ENCODE data around the gene WDR13.
A peak's percentile ranks its signal among the peaks of the same experiment; 100 is the strongest.
"Not testable (repeated sequence)": the region's sequence is repeated elsewhere in the genome, so short reads cannot be mapped to it uniquely, and the experiment has no call there.

Gene WDR13

DNA sequence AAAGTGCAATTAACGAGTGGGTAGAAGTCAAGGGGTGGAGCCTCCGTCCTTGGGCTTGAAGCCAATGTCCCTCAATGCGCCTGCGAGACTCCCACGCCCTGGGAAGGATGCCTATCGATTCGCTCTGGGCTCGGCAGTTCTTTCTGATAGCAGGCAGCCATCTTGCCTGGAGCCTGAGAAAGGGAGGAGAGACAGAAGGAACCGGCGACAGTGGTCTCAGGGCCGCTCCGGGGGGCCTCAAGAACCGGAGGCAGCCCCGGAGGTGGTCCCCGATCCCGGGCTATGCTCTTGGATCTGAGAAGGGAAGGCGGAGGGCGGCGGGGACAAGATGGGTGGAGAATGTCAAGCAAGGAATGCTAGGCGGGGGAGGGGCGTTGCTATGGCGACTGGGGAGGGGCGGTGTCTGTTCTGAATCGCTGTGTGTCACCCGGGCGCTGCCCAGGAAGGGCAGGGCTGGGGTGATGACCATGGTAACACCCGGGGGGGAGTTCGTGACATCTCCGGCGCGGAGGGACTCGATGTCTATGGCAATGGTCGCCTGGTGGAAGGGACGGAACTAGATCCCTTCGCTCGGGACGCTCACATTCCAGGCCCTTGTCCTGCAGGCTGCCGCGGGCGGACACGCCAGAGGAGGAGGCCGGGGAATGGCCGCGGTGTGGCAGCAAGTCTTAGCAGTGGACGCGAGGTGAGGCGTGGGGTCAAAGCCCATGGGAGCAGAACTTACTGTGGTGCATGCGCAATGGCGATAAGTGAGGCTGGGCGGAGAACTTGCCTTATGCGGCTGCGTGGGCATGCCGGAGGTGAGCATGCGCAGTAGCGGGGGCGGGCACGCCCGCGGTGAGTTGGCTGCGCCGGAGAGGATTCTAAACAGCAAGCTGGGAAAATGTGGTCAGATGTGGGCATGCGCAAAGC, at the start of gene WDR13:
Gene WDR13 (plus strand): TSS at position 140 of the 912 bp plus-strand sequence. CDS start 505 bp downstream, at position 645.
- DNase-seq = peak; percentile 89 to 95 (median 92)

DNA sequence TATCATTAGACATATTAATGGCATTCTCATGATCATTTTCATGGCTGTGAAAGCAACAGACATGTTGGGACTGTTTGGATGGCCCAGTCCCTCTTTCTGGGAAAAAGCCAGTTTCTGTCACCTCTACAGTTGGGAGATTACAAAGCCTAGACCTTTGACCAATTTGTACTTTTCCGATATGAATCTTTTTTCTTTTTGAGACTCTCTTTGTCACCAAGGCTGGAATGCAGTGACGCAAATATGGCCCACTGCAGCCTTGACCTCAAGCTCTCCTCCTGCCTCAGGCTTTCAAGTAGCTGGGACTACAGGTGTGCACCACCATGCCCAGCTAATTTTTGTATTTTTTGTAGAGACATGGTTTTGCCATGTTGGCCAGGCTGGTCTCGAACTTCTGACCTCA, 48.4 kb upstream of the WDR13 start:
- no peak for DNase-seq

DNA sequence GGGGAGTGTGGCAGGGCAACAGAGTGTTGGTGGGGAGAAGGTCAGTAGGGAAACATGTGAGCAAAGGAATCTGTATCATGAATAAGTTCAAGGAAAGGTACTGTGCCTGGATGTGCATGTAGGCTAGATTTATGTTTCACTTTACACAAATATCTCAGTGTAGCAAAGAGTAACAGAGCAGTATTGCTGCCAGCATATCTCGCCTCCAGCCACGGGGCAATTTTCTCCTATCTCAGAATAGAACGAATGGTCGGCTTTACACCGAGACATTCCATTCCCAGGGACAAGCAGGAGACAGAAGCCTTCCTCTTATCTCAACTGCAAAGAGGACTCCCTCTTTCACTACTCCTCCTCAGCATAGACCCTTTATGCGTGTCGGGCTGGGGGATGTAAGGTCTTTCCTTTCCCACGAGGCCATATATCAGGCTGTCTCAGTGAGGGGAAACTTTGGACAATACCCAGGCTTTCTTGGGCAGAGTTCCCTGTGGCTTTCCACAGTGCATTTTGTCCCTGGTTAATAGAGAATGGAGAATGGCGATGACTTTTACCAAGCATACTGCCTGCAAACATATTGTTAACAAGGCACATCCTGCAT, 41.5 kb upstream of the WDR13 start:
- DNase-seq = not testable (repeated sequence)

DNA sequence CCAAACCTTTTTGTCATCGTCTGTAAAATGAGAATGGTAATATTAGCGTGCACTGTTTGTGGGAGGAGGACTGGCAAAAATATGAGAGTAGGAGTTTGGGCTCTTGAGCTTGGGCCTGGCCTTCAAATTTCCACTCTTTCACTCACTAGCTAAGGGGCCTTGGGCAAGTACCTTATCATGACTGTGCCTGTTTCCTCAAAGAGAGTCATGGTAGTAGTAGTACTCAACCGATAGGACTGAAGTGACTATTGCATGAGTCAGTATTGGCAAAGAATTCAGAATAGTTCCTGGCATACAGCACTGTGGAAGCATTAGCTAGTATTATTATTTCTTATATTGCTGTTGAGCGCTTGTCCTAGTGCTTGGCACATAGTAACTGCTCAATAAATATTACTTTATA, 39.0 kb upstream of the WDR13 start:
- DNase-seq = no peak

DNA sequence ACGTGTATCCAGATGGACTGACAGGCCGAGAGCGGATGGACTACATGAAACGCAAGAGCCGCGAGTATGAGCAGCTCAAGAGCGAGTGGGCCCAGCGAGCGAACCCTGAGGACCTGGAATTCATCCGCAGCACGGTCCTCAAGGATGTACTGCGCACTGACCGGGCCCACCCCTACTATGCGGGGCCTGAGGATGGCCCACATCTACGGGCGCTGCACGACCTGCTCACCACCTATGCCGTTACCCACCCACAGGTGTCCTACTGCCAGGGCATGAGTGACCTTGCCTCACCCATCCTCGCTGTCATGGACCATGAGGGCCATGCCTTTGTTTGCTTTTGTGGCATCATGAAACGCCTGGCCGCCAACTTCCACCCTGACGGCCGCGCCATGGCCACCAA, 37.7 kb upstream of the WDR13 start:
- DNase-seq = no peak

DNA sequence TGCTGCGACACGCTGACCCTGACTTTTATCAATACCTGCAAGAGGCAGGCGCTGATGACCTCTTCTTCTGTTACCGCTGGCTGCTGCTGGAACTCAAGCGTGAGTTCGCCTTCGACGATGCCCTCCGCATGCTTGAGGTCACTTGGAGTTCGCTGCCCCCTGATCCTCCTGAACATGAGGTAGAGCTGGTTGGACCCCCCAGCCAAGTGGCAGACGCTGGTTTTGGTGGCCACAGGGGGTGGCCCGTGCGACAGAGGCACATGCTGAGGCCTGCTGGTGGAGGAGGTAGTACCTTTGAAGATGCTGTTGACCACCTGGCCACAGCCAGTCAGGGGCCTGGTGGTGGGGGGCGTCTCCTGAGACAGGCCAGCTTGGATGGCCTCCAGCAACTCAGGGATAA, 37.2 kb upstream of the WDR13 start:
- DNase-seq = no peak

DNA sequence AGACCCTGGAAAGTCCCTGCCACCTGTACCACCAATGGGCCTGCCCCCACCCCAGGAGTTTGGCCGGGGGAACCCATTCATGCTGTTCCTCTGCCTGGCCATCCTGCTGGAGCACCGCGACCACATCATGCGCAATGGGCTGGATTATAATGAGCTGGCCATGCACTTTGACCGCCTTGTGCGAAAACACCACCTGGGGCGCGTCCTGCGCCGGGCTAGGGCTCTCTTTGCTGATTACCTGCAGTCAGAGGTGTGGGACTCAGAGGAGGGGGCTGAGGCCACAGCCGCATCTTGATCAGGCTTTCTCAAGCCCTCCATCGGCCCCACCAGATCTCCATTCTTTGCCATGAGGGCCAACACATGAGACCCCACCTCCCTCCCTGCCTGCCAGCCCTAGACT, 36.6 kb upstream of the WDR13 start:
- DNase-seq = no peak

DNA sequence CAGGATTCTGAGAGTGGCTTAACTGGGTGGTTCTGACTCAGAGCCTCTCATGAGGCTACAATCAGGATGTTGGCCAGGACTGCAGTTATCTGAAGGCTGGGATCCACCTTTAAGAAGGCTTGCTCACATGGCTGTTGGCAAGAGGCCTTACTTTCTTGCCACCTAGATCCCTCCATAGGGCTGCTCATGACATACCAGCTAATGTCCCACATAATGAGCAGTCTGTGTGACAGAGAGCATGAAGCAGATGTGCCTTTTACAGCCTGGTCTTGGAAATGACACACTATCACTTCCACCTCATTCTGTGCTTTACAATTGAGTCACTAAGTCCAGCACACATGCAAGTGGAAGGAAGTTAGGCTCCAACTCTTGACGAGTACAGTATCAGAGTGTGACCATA, 27.3 kb upstream of the WDR13 start:
- no peak for DNase-seq

DNA sequence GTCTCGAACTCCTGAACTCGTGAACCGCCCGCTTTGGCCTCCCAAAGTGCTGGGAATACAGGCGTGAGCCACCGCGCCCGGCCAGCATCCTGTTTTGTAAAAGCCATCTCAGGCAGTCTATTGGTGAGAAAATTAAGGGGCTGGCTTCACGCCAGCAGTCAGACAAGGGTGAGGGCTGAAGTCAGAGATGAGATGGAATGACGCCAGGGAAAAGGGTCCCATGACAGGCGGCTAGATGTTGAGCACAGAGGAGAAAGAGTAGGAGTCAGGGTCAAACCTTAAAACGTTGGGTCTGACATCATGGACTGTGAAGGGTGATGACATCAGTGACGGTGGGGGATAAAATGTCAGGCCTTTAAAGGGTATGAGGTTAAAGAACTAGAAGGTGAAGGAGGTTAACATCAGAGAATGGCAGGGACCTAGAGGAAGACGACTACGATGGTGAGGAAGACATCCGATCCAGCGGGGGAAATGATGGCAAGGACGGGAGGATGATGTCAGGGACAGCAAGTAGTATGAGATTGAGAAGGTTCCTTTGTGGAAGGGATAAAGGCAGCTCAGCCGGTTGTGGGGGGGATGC, 23.5 kb upstream of the WDR13 start:
- peak in 1 of 3 experiments; percentile 90 for DNase-seq

DNA sequence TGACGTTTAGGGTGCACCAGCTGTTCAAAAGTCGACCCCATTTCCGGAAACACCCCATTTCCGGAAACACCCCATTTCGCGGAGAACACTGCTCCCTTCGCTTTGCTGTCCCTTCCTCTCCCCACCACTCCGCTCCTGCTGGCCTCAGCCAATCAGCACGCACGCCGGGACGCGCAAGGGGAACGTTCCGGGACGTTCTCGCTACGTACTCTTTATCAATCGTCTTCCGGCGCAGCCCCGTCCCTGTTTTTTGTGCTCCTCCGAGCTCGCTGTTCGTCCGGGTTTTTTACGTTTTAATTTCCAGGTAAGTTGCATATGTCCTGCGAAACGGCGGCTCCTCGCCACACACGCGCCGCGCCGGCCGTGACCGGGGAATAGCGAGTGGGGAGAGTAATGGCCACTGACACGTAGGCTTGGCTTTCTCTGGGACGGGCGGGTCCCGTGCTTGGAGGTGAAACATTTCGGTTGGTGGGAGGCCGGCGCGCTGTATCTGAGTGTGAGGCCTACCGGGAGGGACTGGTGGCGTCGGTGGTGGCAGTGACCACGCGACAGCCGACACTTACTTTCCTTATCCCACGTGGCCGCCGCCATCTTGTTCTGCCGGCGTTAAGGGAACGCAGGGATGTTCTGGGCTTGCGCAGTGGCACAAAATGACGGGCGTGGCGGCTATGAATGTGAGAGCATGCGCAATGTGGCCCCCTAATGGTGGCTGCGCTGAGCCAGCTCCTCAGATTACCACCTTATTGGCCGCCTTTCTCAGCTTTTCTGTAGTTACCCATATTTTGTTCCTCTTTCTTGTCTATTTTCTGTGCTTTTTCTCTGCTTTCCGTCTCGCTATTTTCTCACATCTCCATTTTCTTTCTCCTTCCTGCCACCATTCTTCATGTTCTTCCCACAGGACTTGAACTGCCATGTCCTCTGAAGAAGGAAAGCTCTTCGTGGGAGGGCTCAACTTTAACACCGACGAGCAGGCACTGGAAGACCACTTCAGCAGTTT, 22.7 kb upstream of the WDR13 start, which contains the start of gene RBM3:
Gene RBM3 (plus strand): TSS at position 215 of the 997 bp plus-strand sequence. CDS start 697 bp downstream, at position 912.
- DNase-seq = peak; percentile 83 to 95 (median 88)

DNA sequence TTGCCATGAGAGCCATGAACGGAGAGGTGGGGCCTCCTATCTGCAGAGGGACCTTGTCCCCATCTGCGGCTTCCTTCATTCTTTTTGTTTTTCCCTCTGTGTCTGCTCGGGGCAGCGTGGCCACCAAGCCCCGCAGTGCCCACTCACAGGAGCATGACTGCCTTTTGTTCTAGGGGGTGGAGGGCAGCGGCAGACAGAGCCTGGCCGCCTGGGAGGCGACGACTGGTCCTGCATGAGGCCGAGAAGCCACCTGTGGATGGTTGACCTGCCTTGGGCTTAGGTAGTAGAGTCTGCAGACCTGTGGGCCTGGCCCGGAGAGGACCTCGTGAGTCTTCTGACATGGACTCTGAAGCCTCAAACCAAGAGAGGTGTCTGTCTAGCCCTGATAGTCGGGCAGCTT, 21.6 kb upstream of the WDR13 start:
- DNase-seq = no peak

DNA sequence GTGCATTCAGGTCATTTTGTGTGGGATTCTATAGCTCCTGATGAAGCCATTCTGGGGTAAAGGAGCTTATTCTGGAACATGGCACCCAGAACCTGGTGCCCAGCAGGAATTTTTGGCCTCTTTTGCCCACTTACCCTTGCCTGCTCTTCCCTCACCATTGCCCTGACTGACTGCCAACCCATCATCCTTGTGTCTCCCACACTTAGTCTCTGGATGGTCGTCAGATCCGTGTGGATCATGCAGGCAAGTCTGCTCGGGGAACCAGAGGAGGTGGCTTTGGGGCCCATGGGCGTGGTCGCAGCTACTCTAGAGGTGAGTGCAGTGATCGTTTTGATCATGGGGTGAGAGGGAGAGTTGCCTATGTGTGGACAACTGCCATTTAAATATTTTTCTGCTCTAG, 21.2 kb upstream of the WDR13 start:
- no peak for DNase-seq

DNA sequence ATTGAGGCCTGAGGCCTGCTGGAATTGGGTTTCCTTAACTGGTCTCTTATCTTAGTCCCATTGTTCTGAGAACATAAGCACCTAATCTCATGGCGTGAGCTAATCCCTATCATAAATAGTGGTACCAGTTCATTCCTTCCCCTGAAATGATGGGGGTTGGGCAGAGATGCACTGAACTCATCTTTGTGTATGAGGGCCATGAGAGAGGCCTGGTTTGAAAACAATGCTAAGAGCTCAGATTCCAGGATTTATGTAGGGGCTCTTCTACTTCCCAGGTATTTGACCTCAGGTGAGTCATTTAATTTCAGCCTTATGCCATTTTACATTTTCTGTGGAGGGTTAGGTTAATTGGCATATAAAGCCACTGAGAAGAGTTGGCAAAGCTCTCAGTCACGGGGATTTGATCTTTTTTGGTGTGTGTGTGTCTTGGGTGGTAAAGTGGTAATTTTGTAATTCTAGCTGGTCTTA, 18.6 kb upstream of the WDR13 start:
- no peak for DNase-seq

DNA sequence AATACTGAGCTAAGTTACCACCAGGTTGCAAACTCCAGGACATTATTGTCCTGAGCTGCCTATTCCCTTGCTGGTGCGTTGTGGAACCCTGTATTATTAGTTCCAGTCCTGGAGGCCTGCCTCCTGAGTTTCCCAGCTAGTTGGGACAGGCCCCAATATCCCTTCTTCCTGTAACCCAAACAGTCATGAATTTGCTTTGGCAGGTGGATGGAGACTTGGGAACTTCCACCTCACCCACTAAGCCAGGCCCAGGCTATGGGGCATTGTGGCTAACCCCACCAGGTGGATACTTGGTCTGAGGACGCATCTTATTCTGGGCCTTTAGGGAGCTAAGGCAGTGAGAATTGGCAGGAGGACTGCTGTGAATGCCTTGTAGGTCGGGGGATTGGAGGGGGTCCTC, 18.0 kb upstream of the WDR13 start:
- DNase-seq = no peak

DNA sequence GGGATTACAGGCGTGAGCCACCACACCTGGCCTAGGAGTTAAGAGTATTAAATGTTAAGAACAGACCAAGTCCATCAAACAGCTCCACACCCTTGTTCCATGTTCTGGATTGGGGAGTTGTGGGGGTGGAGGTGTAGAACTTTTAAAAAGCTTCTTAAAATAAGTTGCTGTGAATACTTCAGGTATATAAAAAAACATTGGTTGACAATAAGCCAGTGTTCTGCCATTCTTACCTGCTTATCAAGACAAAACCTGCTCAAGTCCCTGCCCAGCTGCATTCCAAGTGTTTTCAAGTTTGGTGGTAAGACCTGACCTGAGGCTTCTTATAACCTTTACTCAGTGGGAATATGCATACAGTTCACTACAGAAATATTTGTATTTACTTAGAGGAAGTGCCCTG, 16.6 kb upstream of the WDR13 start:
- no peak for DNase-seq

DNA sequence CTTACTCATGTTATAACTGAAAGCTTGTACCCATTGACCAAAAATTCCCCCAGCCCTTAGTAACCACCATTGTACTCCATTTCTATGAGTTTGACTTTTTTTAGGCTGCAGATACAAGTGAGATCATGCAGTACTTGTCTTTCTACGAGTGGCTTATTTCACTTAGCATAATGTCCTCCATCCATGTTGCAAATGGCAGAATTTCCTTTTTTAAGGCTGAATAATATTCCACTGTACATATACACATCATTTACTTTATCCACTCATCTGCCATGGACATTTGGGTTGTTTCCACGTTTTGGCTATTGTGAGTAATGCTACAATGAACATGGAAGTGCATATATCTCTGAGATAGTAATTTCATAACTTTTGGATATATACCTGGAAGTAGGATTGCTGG, 12.6 kb upstream of the WDR13 start:
- DNase-seq = no peak

DNA sequence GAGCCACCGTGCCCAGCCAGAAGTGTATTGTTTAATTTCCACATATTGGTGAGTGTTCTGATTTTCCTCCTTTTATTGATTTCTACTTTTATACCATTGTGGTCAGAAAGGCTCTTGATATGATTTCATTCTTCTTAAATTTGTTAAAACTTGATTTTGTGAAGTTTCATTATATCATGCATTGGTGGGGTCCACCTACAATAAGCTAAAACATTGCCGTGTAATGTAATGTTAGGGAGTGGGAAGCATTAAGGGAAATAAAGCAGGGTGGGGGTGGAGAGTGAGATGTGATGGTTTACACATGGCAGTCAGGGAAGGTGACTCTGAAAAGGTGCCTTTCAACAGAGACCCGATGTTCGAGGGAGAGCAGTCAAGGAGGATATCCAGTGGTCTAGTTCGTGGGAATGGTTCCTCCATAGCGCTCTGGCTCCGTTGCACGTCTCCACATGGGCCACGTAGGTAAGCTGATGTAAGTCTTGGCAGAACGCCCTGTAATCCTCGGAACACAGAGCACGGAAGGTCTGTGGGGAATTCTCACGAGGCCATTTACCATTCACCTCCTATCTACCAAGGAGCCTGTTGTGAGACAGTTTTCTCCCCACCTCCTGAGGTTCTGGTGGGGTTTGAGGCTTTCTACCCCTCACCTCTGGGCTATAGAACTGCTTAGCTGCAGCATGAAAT, 7.7 kb upstream of the WDR13 start:
- no peak for DNase-seq

DNA sequence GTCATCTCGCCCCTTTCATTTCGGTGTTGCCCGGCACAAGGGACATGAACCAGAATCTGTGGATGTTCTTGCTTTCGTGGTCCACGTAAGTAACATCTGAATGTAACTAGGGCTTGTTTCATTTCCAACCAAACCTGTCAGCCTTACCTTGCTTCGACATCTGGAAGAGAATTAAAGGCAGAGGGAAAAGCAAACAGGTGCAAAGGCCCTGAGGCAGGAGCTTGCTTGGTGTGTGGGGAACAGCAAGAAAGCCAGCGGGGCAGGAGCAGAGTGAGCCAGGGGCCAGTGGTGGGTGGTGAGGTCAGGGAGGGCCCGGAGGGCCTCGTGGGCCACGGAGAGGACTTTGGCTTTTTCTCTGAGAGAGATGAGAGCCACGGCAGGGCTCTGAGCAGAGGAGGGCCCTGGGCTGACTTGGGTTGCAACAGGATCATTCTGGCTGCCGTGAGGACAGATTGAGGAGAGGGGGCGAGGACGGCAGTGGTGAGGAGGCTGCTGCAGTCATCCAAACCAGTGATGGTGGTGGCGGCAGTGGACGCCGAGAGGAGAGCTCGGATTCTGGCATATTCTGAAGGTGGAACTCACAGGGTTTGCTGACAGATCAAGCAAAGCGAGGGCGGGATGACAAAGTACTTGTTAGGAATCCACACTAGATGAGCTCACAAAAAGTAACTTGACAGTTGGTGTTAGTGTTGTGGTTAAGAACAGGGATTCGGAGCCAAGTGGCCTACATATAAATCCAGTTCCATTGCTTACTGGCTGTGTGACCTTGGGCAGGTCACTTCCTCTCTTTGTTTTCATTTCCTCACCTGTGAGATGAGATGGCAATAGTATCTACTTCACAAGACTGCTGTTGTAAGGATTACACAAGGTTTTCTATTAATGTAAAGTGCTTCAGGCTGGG, 6.8 kb upstream of the WDR13 start:
- DNase-seq = no peak

DNA sequence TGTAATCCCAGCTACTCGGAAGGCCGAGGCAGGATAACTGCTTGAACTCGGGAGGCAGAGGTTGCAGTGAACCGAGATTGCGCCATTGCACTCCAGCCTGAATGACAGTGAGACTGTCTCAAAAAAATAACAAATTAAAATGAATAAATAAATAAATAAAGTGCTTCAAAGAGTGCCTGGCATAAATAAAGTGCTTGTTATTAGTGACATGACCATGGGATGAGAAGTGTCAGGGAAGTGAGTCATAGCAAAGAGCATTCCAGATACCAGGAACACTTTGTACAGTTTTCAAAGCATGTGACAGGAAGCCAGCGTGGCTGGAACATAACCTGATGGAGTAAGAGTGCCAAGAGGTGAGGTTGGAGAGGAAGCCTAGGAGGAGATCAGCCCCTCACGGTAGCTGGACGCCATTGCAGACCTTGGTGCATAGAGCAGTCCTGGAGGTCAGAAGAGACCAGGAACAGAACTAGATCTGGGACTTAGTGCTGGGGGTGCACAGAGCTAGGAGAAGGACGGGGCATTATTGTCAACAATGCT, 6.0 kb upstream of the WDR13 start:
- DNase-seq = no peak

DNA sequence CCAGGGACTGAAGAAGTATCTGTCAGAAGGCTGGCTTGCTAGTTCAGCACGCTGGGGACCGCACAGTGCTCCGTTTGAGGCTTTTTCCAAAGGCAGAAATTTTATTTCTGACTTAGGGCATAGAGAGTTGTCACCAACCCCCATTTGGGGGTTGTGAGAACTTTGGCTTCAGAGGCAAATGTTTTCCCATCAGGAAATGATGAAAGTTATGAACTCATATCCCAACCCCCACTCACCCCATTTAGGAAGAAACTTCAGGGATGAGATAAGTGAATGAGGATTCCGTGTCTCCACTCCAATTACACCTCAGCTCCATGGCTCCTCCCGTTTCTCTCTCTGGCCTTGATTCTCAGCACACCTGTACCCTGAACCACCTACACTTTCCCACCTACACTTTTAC, 4.3 kb upstream of the WDR13 start:
- DNase-seq = no peak

DNA sequence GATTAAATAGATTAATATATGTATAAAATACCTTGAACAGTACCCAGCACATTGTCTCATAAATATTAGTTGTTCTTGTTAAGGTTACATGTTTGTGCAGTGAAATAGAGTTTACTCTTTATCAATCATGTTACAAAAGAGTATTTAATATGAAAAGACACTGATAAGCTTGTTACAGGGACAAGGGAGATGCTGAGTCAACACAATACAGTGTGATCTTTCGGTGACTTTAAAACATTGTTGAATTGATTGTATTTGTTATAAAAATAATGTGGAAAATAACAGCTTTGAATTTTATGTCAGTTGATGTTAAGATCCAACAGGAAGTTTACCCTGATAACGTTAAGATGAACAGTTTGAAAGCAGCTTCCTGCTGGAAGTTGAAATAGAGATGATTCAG, 1.4 kb upstream of the WDR13 start:
- DNase-seq = no peak
